NB4 (cell line): ENCODE measurements around the gene ARPP21.

Experiments
- DNase-seq: peaks from one replicate; pipeline ENCODE4 v3.0.0; 2010; ENCODE audit warnings: low read depth
- H3K4me3 ChIP-seq: one replicate; pipeline ENCODE4 v1.5.1; 2011; ENCODE audit warnings: mild to moderate bottlenecking, low read depth, low read length, moderate library complexity
- MYC ChIP-seq: IDR thresholded peaks from 2 replicates; pipeline ENCODE4 v1.6.1; 2011; ENCODE audit warnings: low read depth, low read length
- POLR2A ChIP-seq: IDR thresholded peaks from 2 replicates; pipeline ENCODE4 v1.6.1; 2011; ENCODE audit warnings: mild to moderate bottlenecking; ENCODE audit not compliant: insufficient read length; ENCODE audit errors: extremely low read depth
- TF ChIP-seq, protein P1 (sequence below): IDR thresholded peaks from 2 replicates; pipeline ENCODE4 v1.6.1; 2011; ENCODE audit warnings: low read depth, low read length
- TF ChIP-seq, protein P2 (sequence below): IDR thresholded peaks from one replicate; pipeline ENCODE4 v1.5.1; 2012; ENCODE audit warnings: low read depth, low read length

The ARPP21 gene

DNA sequence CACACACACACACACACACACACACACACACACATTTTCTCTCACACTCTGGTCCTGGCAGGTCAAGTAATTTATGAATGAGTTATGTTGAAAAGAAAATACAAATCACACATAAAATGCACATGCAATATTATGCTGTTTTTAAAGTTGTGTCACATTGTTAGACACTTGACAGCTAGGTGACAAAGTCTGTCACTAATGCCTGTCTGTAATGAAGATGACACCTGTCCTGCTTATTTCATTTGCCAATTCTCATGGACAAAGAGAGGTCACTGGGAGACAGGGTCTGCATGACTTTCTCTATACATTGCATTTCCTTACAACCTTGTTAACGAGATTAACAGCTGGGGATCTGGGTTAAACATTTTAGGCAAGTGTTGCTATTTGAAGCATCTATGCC is 71.2 kb downstream of the ARPP21 start:
- no peak overlapping the region for H3K4me3 ChIP-seq
- DNase-seq = no peak
- no peak for TF ChIP-seq POLR2A
- TF ChIP-seq, protein P1, sequence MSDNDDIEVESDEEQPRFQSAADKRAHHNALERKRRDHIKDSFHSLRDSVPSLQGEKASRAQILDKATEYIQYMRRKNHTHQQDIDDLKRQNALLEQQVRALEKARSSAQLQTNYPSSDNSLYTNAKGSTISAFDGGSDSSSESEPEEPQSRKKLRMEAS = no peak
- TF ChIP-seq, protein P2, sequence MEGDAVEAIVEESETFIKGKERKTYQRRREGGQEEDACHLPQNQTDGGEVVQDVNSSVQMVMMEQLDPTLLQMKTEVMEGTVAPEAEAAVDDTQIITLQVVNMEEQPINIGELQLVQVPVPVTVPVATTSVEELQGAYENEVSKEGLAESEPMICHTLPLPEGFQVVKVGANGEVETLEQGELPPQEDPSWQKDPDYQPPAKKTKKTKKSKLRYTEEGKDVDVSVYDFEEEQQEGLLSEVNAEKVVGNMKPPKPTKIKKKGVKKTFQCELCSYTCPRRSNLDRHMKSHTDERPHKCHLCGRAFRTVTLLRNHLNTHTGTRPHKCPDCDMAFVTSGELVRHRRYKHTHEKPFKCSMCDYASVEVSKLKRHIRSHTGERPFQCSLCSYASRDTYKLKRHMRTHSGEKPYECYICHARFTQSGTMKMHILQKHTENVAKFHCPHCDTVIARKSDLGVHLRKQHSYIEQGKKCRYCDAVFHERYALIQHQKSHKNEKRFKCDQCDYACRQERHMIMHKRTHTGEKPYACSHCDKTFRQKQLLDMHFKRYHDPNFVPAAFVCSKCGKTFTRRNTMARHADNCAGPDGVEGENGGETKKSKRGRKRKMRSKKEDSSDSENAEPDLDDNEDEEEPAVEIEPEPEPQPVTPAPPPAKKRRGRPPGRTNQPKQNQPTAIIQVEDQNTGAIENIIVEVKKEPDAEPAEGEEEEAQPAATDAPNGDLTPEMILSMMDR = no peak
- TF ChIP-seq MYC = no peak

DNA sequence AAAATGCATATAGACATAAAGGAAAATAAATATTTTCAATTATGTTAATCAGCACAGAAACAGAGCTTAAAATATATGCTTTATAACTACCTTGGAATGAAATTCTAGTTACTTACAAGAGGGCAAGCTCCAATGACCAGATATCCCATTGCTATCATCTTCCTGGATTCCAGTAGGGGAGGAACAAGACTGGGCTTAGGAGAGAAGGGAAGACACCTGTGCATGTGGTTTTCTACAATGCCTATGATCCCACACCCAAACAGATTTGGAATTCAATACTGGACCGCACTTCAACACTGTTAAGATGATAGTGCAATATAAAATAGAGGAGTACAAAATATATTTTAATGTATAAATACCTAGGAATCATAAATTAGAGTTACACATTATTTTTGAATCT is 79.6 kb downstream of the ARPP21 start:
- no peak for DNase-seq
- H3K4me3 ChIP-seq = no peak overlapping the region
- TF ChIP-seq, protein P1 = no peak
- TF ChIP-seq, protein P2 = no peak
- TF ChIP-seq POLR2A = no peak
- no peak for TF ChIP-seq MYC

DNA sequence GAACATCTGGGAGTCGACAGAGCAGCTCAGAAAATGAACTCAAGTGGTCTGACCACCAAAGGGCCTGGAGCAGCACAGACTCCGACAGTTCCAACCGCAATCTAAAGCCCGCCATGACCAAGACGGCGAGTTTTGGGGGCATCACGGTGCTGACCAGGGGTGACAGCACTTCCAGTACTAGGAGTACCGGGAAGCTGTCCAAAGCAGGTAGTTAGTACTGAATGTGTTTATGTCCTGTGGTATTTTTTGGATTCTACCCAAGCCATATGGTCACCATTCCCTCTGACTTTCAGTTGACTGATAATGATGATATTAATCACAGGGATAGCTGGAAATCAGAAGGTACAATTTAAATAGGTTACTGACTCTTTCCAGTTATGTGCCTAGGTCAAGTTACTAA is 82.3 kb downstream of the ARPP21 start:
- TF ChIP-seq MYC (no peak), POLR2A (no peak)
- TF ChIP-seq, protein P1 = no peak
- TF ChIP-seq, protein P2 = no peak

DNA sequence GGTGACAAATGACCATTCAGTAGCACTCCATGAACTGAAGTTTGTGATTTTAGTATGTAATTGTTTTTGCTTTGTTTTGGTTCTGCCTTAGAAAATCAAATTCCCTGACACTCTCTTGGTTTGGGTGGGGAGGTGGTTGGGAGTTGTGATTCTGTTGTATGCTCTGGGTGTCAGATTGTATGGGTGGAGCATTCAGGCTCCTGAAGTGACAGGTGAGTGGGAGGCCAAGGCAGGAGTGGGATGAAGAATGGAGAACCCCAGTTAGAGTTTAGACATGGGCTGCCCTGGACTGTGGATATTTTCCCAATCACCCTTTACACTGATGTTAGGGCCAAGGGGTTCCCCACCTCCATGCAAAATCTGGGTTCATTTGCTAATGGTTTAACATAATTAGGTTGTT is 83.6 kb downstream of the ARPP21 start:
- TF ChIP-seq, protein P2 = no peak
- no peak for DNase-seq
- H3K4me3 ChIP-seq = no peak overlapping the region

More for the DNA sequence above, 82.3 kb downstream of the ARPP21 start:
- H3K4me3 ChIP-seq = no peak overlapping the region
- DNase-seq = no peak

DNA sequence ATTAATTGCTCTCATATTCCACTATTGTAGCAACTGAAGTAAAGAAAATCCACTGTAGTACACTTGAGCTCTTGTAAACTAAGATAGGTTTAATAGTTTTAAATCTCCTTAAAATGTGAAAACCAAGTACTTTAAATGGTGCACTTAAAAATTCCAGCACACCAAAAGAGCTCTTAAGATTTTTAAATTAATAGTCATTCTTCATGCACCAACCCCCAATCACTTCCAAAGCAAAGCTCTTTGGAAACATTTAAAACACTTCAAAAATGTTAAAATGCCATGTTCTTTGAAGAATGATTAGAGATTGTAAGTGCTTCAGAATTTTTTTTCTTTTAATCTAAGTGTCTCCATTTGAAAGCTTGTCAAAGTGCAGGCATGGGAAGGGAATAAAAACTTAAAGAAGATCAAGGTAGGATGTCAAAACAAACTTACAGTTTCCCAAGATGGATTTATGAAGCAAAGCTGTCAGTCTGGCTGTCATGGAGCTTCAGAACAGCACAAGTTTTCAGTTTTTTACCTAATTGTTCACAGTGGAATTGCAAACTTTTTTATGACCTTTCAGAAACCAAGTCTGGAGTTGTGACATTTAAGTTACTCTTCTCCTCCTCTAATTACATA is 84.3 kb downstream of the ARPP21 start:
- DNase-seq = no peak
- no peak overlapping the region for H3K4me3 ChIP-seq

More for the DNA sequence above, 84.3 kb downstream of the ARPP21 start:
- TF ChIP-seq, protein P1 = no peak
- TF ChIP-seq, protein P2 = no peak
- no peak for TF ChIP-seq MYC
- no peak for TF ChIP-seq POLR2A
